RPMI8226 (cell line): ENCODE measurements around the gene SLC36A2.
"Not testable (repeated sequence)": the region's sequence is repeated elsewhere in the genome, so short reads cannot be mapped to it uniquely, and the experiment has no call there.

Source experiments
- DNase-seq: peaks from one replicate; pipeline ENCODE4 v3.0.0-alpha.2; 2015

The SLC36A2 gene

DNA sequence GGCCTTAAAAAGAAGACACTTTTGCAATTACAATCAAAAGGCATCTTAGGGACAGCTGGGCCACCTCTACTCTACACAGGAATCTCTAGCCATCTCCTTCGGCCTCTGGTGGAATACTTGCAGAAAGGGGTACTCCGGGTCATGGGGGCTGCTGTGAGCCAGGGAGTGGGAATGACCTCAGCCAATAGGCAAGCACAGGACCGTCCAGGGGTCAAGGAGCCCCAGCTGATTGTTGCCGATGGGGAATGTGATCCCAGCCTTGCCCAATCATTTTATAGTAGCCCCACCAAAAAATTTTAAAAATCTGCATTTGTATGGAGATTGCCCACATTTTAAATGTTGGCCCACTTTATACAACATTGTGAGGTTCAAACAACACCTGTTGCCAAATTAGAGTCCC is 26.9 kb downstream of the SLC36A2 start:
- no peak for DNase-seq

DNA sequence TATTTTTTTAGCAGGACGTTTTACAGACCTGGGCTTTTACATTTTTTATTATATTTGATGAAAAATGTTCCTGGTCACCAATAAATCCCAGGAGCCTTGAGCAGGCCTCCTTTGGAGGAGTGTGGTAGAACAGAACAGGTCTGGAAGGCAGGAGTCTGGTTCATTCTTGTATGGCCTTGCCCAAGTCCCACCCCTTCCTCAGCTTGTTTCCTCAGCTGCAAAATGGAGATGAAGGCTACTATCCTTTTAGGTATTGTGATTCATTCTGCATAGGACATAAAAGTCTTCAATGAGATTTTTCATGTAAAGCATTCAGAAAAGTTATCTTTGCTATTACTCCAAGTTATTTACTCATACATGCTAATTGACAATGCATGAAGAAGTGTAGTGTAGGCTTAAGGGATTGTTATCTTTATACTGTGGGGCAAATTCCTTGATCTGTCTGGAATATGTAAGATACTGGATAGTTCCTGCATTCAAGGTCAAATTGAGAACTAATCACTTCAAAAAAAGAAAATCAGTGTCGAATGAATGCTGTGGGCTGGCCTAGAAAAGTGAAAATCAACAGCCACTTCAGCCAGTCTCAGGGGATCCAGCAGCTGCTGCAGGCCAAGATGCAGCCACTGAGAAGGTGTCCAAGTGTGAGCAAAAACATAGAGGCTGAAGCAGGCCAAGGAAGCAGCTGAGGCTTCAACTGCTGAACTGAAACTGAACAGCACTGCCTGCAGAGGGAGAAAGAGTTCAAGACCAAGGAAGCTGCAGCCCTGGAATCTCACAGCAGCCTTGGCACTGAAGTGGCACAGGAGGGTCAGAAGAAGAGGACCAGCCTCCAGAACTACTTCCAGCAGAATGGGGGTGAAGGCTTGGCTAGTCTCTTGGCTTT is 28.3 kb downstream of the SLC36A2 start:
- peak; percentile 32 for DNase-seq

DNA sequence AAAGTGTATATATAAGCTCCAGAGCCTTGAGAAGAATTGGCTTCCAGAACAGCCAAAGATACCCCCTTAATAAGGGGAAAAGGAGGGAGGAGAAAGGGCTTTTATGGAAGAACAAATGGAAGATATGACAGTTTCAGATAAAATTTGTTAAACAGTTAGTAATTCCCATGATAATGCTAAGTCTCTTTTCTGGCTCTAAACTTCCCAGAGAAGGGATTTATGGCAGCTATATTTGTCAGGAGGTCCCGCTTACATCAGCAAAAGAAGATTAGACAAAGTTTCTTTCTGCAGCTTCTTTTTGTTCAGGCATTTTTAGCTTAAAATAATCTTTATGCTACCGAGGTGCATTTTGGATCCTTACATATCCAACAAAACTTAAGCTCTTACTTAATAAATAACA is 29.5 kb downstream of the SLC36A2 start:
- no peak for DNase-seq

DNA sequence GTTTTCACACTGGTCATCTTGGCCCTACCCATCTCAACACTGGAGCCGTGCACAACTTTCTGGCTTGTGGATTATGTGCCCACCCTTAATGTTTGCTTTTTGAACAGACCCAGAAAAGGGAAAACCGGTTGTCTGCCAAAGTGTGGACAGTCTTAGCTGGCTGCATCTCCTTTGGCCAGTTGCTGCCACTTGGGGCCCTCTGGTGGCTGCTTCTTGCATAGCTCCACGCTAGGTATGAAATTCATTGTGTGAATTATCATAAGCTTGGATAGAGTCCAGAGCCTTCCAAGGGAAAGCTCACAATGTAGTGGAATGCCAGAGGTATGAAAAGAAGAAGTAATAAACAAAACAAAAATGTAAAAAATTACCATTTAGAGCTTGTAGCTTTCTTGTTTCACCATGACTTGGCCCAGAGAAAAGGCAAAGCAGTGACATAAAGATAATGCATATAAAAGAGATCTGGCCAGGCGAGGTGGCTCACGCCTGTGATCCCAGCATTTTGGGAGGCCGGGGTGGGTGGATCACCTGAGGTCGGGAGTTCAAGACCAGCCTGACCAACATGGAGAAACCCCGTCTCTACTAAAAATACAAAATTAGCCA is 31.3 kb downstream of the SLC36A2 start:
- DNase-seq: peak; percentile 74

DNA sequence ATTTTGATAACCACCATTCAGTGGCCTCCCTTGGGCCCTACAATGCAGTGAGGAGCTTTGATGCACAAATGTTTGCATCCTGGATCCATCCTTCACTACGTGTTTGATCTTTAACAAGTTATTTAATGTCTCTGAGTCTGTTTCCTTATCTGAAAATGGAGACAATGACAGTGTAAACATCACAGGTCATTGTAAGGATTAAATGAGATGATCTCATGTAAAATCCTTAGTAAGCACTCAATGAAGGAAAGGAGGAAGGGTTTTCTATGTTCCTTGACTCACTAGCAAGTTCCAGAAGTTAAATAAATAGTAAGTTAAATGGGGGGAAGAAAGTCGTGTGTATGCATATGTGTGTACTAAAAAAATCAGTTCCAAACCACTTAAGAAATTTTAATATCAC is 34.0 kb downstream of the SLC36A2 start:
- no peak for DNase-seq

DNA sequence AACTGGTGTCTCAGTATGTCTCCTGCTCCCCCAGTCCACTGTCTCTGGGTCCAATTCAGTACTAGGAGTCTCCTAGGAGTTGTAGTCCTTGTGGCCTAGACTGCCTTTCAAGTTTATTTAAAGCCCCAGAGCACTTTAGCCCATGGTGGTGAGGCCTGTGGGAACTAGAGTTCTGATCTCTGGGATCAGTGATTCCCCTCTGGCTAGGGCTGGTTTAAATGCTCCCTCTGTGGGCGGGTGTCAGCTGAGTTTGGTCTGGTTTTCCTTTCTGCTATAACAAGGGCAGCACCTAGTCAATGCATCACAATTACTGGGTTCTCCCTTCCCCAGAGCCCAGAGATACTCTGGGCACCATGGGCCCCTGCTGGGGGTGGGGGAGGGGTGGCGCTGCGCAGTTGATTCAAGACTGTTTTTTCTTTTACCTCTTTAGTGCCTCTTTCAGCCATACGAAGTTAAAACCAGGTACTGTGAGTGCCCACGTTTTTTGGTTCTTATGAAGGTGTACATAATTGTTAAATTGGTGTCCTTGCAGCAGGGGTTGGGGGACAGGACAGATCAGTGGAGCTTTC is 34.5 kb downstream of the SLC36A2 start:
- DNase-seq: no peak

DNA sequence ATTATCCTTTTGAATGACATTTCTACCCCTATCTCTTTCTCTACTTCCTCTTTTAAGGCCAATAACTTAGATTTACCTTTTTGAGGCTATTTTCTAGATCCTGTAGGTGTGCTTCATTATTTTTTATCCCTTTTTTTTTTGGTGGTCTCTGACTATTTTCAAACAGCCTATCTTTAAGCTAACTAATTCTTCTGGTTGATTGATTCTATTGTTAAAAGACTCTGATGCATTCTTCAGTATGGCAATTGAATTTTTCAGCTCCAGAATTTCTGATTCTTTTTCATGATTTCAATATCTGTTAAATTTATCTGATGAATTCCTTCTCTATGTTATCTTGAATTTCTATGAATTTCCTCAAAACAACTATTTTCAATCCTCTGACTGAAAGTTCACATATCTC is 36.4 kb downstream of the SLC36A2 start:
- DNase-seq: no peak

DNA sequence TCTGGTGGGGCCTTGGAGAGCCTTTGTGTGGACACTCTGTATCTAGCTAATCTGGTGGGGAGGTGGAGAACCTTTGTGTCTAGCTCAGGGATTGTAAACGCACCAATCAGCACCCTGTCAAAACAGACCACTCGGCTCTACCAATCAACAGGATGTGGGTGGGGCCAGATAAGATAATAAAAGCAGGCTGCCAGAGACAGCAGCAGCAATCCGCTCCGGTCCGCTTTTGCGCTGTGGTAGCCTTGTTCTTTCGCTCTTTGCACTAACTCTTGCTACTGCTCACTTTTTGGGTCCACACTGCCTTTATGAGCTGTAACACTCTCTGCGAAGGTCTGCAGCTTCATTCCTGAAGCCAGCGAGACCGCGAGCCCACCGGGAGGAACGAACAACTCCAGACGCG is 37.5 kb downstream of the SLC36A2 start:
- not testable (repeated sequence) for DNase-seq

DNA sequence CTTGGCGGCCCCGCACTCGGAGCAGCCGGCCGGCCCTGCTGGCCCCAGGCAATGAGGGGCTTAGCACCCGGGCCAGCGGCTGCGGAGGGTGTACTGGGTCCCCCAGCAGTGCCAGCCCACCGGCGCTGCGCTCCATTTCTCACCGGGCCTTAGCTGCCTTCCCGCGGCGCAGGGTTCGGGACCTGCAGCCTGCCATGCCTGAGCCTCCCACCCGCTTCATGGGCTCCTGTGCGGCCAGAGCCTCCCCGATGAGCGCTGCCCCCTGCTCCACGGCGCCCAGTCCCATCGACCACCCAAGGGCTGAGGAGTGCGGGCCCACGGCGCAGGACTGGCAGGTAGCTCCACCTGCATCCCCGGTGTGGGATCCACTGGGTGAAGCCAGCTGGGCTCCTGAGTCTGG is 38.1 kb downstream of the SLC36A2 start:
- not testable (repeated sequence) for DNase-seq

DNA sequence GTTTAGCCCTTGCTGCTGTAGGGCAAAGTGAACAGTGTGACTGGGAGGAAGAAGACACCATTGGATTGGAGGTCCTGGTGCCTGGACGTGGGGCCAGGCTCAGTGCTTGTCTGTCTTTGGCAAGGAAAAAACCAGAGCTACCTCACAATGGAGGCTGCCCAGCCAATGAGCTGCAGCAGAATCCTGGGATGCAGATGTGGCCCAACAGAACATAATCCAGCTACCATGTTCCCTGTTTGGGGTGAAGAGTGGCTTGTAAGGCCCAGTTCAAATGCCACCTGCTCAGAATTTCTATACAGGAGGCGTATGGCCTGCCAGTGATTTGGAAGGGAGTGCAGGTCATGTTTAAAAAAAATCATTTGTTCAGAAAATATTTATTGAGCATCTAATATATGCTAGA is 43.7 kb downstream of the SLC36A2 start, which contains the start of gene SLC36A3:
Gene SLC36A3, minus strand, starts transcription at position 101 of the 400 bp plus-strand sequence. CDS start 412 bp downstream, outside the sequence.
- no peak for DNase-seq

DNA sequence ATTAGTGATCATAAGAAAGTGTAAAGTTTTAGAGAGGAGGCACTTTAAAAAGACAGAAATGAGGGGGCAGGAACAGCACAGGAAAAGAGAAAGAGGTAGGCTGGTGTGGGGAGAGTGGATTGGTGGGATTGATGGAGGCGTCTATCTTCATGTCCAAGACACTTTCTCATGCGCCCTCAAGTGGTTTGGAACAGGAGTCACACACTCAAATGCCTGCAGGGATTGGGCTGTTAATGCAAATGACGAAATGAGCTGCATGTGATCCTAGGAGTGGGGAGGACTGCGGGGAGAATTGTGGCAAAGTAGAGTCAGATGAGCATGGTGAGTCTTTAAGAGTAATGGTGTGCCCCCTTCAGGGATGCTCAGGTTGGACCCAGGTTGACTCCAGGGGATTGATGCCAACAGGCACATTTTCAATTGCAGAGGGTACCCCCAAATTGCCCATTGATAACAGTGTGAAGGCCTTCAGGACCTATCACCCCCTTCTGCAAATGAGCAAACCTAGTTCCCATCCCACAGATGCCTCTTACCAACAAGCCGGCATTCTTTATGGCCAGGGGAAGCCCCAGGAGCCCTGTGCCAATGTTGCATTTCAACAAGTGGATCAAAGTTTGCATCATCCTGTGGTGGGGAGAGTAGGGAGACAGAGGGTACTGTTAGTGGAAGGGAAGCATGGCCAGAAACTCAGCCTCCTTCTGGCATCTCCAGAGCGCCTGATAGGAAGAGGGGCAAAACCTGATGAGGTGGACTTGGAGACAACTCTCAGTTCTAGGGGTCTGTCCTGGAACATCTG is 49.1 kb downstream of the SLC36A2 start:
- no peak for DNase-seq

DNA sequence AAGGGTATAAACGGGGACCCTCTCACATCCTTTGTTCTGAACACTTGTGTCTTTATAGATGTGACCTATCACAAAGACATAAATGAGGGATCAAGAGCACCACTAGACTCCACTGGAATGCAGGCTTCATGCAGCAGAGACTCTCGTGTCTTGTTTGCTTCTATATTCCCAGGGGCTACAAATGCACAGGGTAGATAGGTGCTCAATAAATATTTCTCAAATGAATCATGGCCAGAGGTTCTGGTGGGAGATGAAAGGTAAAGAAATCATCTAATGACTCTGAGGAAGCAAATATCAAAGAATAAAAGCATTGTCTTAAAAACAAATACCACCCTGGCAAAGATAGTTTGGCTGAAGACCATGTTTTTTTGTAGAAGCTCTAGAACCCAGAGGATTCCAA is 50.4 kb downstream of the SLC36A2 start:
- no peak for DNase-seq

DNA sequence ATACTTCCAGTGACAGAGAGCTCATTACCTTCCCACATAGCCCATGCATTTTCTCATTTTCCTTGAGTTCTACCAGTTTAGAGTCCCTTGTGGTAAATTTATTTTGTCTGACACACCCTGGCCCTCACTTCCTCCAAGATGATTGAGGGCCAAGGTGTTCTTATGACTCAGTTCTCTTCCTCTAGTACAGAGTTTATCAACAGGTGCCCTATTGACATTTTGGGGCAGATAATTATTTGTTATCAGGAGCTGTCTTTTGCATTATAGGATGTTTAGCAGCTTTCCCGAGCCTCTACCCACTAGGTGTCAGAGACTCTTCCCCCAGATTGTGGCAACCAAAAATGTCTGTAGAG is 50.9 kb downstream of the SLC36A2 start:
- DNase-seq: no peak

DNA sequence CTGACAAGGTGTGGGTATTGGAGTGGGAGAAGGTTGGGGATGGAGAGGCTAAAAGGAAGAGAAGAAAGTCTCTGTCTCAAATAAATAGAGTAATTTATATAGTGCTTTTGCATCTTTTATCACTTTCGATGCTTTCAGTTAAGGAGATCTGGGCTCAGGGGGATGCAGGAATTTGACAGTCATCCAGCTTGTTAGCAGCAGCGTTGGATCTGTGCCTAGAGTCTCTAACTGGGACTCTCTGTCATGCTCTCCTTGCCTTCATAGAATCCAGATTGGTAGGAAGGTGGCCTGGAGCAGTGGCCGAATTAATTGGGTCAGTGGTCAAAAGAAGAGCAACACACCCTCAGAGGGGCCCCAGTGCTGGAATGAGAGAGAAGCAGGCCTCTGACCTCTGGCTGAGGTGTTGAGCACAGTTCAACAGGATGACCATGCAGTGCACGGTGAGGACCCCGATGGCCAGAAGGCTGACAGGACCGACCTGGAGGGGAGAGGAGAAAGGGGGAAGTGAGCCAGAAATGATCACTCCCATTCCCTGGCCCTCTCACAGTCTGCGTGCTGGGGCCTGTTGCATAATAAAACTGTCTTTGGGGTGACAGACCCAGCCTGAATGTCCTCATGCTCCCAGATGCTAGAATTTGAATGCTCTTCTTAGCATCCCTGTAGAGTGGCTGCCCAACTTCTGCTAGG is 51.4 kb downstream of the SLC36A2 start:
- DNase-seq: no peak

DNA sequence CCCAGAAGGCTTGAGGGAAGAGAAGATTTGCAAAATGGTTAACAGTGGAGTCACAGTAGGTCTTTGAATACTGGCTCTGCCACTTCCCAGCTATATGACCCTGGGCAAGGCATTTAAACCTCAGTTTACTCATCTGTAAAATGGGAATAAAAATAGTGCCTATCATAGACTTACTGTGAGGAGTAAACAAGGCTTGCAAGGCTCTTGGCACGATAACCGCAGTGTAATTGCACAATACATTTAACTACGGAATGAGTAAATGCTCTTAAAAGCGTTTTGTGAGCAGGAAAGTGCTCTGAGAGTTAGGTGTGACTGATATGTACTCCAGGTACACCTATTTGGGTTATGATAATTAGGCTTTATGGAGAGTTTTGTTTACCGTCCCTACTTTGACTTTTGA is 52.2 kb downstream of the SLC36A2 start:
- no peak for DNase-seq

DNA sequence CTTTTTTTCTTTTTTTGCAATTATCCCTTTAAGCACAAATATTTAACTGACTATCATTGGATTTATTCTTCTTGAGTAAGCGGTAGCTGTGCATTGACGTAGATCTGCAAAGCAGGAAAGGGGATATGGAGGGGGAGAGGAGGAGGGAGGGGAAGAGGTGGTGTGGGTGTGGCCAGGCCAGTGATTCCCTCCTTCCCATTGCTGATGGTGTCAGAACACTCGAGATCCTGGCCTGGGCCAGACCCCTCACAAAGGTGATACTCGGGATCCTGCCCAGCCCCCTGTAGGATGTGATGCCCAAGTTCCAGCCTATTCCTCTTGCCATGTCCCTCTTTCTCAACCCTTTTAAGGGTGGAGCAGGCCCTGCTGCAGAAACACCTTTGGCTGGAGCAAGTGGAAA is 53.7 kb downstream of the SLC36A2 start:
- DNase-seq: no peak

DNA sequence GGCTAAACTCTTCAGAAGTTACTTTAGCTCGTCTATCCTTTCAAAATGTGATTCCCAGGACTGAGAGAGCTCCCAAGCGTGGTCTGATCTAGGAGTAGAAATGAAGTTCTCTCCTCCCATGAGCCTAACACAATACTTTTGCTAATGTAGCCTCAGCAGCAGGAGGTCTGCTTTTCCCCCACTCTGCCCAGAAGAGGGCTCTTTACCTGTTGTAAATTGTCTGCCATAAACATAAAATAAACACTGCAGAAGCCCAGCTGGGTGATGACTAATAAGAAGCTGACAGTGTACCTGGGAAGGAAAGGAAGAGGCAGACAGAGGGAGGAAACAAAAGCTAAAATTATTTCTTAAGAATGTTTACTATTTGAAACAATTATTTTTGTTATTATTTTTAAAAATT is 59.2 kb downstream of the SLC36A2 start:
- peak; percentile 37 for DNase-seq

DNA sequence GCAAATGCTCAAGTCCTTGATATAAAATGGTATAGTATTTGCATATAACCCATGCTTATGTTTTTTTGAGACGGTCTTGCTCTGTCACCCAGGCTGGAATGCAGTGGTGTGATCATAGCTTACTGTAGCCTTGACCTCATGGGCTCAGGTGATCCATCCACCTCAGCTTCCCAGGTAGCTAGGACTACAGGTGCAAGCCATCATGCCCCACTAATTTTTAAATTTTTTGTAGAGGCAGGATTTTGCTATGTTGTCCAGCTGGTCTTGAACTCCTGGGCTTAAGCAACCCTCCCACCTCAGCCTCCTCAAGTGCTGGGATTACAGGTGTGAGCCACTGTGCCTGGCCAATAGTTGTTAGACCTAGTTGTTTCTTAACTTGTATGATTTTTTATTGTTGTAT is 61.1 kb downstream of the SLC36A2 start:
- DNase-seq: no peak

DNA sequence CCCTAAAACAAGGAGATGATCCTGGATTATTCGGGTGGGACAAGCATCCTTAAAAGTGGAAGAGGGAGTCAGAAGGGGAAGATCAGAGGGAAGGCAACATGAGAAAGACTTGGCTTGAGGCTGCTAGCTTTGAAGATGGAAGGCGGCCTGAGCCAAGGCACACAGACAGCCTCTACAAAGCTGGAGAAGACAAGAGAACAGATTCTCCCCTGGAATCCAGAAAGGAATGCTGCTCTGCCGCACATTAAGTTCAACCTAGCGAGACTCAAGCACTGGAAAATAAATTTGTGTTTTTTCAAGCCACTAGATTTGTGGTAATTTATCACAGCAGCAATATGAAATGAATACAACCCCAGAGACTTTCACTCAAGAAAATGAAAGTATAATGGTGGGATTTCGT is 61.7 kb downstream of the SLC36A2 start:
- DNase-seq: no peak

DNA sequence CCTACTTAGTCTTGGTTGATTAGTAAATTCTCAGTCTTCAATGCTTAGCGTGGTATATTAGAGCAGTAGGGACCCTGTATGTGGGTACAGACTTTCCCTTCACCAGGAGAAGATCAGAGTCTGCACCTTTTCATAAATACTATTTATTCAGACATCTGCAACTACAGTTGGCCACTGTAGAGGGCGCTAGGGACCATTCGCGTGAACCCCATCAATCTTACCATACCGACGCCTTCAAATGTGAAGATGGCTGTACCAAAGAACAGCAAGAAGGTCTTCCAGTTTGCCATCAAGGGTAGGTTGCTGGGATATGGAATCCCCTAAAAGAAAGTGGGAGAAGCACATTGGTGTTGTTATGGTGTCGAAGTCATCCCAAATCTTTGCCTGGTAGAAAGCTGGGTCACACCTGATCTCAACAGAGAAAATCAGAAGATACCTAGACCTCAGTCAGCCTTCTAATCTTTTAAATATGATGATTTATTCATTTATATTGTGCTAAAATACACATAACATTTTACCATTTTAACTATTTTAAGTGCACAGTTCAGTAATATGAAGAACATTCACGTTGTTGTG is 62.9 kb downstream of the SLC36A2 start:
- DNase-seq: no peak

DNA sequence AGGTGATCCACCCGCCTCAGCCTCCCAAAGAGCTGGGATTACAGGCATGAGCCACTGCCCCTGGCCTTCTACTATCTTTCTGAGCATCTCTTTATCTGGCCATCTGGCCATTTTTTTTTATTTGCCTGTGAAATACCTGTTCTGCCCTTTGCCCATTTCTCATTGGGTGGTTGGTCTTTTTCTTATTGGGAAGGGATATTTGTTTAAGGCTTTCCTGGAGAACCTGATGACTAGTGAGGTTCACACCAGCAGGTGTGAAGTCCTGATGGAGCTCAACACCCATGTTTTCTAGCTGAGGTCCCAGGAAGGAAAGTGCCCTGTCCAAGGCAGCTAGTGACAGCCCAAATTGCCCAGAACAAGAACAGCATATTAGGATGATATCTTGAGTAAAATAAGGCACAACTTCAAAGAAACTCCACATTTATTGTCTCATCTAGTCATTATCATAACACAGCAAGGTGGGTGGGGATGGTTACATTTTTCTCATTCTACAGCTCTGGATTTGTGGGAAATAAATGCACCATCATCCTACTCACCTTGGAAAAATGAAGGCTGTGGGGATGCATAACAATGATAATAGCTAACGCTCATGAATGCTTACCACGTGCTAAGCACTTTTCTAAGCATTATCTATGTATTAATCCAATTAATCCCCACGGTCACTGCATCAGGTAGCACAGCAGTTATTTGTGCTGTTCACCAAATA is 64.1 kb downstream of the SLC36A2 start:
- no peak for DNase-seq
